ENCODE data around the gene ALG1L2.
A peak's percentile ranks its signal among the peaks of the same experiment; 100 is the strongest.
"Not testable (repeated sequence)": the region's sequence is repeated elsewhere in the genome, so short reads cannot be mapped to it uniquely, and the experiment has no call there.

The ALG1L2 gene

GRCh38 chr3:130111185-130111864, 29.7 kb downstream of the ALG1L2 start:
- no peak for TF ChIP-seq CTCF (IDR thresholded peaks at IDR 0.05; ENCODE audit: low read depth, low read length)
- H3K4me3 ChIP-seq (replicated peaks in 1 of 2; ENCODE audit: low read depth in 2 of 2, low read length in 2 of 2): peak overlapping the region; percentile 76 to 84
- DNase-seq (ENCODE audit: low read depth in 2 of 2): peak; percentile 99 to 100

GRCh38 chr3:130111865-130112747, 30.5 kb downstream of the ALG1L2 start:
- H3K4me3 ChIP-seq (replicated peaks in 1 of 2; ENCODE audit: low read depth in 2 of 2, low read length in 2 of 2): peak overlapping the region; percentile 51 to 57

GRCh38 chr3:130112748-130113073, 31.1 kb downstream of the ALG1L2 start:
- H3K4me3 ChIP-seq (replicated peaks in 1 of 2; ENCODE audit: low read depth in 2 of 2, low read length in 2 of 2): peak overlapping the region; percentile 51 to 57
- not testable (repeated sequence) for DNase-seq (ENCODE audit: low read depth in 2 of 2)

More at GRCh38 chr3:130111865-130112747, 30.5 kb downstream of the ALG1L2 start:
- peak; percentile 96 to 98 for DNase-seq (ENCODE audit: low read depth in 2 of 2)

- H3K4me3 ChIP-seq (replicated peaks in 1 of 2; ENCODE audit: low read depth in 2 of 2, low read length in 2 of 2); DNase-seq (ENCODE audit: low read depth in 2 of 2): not testable (repeated sequence)
These were observed 33.8 kb downstream of the ALG1L2 start for GRCh38 chr3:130115400-130115799.

- no peak overlapping the region for H3K4me3 ChIP-seq (replicated peaks in 1 of 2; ENCODE audit: low read depth in 2 of 2, low read length in 2 of 2)
- DNase-seq (ENCODE audit: low read depth in 2 of 2): no peak
- no peak for TF ChIP-seq CTCF (IDR thresholded peaks at IDR 0.05; ENCODE audit: low read depth, low read length)
These were observed 36.3 kb downstream of the ALG1L2 start for GRCh38 chr3:130117933-130118332.

GRCh38 chr3:130119824-130120223, 38.2 kb downstream of the ALG1L2 start:
- DNase-seq (ENCODE audit: low read depth in 2 of 2): peak in 1 of 2 donors; percentile 54
- not testable (repeated sequence) for H3K4me3 ChIP-seq (replicated peaks in 1 of 2; ENCODE audit: low read depth in 2 of 2, low read length in 2 of 2)

DNA sequence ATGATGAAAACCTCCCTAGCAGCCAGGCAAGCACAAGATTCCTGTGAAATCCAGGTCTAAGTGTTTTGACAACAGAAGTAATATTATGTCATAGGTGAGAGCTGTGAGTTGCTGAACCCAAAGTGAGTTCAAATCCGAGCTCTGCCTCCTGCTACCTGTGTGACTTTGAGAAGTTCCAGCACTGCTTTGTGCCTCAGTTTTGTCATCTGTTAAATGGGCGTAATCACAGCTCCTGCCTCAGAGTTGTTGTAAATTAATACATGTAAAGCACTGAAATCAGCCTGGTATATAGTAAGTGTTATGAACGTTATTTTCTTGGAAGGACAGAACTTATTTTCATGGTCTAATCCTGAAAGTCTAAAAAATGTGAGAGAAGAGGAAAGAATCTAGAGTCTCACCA, 38.7 kb downstream of the ALG1L2 start:
- not testable (repeated sequence) for H3K4me3 ChIP-seq (replicated peaks in 1 of 2; ENCODE audit: low read depth in 2 of 2, low read length in 2 of 2); DNase-seq (ENCODE audit: low read depth in 2 of 2)

DNA sequence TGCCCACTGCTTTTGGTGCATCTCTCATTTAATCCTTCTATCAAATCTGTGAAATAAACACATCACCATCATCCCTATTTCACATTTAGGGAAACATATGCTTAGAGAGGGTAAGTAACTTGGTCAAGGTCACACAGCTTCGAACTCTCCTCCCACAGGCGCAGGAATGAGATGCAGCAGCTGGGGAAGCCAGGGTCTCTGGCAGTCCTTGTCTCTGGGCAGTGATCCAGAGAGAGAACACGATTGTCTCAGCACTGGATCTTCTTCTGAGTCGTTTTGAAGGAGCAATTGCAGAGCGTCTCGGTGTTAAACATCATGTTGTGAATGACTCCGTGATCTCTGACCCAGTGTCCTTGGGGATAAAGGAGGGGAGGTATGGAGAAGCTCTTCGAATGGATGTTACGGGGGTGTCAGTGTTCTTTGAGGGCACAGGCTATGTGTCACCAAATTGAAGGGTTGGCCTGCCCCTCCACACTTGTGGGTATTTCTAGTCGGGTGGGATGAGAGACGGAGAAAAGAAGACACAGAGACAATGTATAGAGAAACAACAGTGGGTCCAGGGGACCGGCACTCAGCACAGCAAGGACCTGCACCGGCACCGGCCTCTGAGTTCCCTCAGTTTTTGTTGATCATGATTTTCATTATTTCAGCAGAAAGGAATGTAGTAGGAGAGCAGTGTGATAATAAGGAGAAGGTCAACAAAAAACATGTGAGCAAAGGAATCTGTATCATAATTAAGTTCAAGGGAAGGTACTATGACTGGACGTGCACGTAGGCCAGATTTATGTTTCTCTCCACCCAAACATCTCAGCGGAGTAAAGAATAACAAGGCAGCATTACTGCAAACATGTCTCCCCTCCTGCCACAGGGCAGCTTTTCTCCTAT, 41.5 kb downstream of the ALG1L2 start:
- not testable (repeated sequence) for H3K4me3 ChIP-seq (replicated peaks in 1 of 2; ENCODE audit: low read depth in 2 of 2, low read length in 2 of 2)
- DNase-seq (ENCODE audit: low read depth in 2 of 2): peak; percentile 5 to 28

GRCh38 chr3:130125406-130125805, 43.8 kb downstream of the ALG1L2 start:
- not testable (repeated sequence) for DNase-seq (ENCODE audit: low read depth in 2 of 2); H3K4me3 ChIP-seq (replicated peaks in 1 of 2; ENCODE audit: low read depth in 2 of 2, low read length in 2 of 2)

- not testable (repeated sequence) for H3K4me3 ChIP-seq (replicated peaks in 1 of 2; ENCODE audit: low read depth in 2 of 2, low read length in 2 of 2)
- peak in 1 of 2 donors; percentile 12 for DNase-seq (ENCODE audit: low read depth in 2 of 2)
These were observed 54.7 kb downstream of the ALG1L2 start for GRCh38 chr3:130136337-130136736.

DNA sequence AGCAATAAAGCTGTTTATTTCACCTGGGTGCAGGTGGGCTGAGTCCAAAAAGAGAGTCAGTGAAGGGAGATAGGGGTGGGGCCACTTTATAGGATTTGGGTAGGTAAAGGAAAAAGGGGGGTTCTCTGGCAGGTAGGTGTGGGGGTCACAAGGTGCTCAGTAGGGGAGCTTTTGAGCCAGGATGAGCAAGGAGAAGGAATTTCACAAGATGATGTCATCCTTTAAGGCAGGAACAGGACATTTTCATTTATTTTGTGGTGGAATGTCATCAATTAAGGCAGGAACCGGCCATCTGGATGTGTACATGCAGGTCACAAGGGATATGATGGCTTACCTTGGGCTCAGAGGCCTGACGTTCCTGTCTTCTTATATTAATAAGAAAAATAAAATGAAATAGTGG, 56.1 kb downstream of the ALG1L2 start:
- not testable (repeated sequence) for DNase-seq (ENCODE audit: low read depth in 2 of 2); H3K4me3 ChIP-seq (replicated peaks in 1 of 2; ENCODE audit: low read depth in 2 of 2, low read length in 2 of 2)

- DNase-seq (ENCODE audit: low read depth in 2 of 2): not testable (repeated sequence)
These were observed 57.4 kb downstream of the ALG1L2 start for GRCh38 chr3:130138992-130139391.

GRCh38 chr3:130140756-130141155, 59.1 kb downstream of the ALG1L2 start:
- not testable (repeated sequence) for H3K4me3 ChIP-seq (replicated peaks in 1 of 2; ENCODE audit: low read depth in 2 of 2, low read length in 2 of 2)
- peak; percentile 70 to 72 for DNase-seq (ENCODE audit: low read depth in 2 of 2)

More at GRCh38 chr3:130138992-130139391, 57.4 kb downstream of the ALG1L2 start:
- not testable (repeated sequence) for H3K4me3 ChIP-seq (replicated peaks in 1 of 2; ENCODE audit: low read depth in 2 of 2, low read length in 2 of 2)
